ENCODE results near the gene FRMPD4. TPM values are rescaled to one million over a fixed set of nuclear protein-coding genes. Genes with fewer than 3 reads are reported as not detected.

FRMPD4 gene
- not detected in 2 replicates for total RNA-seq (2014; rRNA removed; shearing (Covaris generic); ENCODE audit: low replicate concordance)

- Histone ChIP-seq H3K4me3 (ENCODE audit: low read length) (no peak within 1 kb of the TSS), H3K36me3 (ENCODE audit: insufficient read depth, low read length) (no peaks in the 10 kb centered on the region), H3K4me1 (ENCODE audit: low read length) (no peaks in the 10 kb centered on the region), H3K9me3 (ENCODE audit: low read length) (no peaks in the 10 kb centered on the region), H3K27ac (ENCODE audit: low read length) (no peak within 1 kb of the TSS), H3K9me2 (replicated peaks; ENCODE audit: insufficient read depth, low read length) (no peaks in the 10 kb centered on the region), H3K9ac (ENCODE audit: low read length) (no peak within 1 kb of the TSS), H4K20me1 (ENCODE audit: insufficient read depth, low read depth, low read length) (no peaks in the 10 kb centered on the region), H2AFZ (ENCODE audit: low read length) (no peak within 1 kb of the TSS), H3K27me3 (ENCODE audit: low read length) (no peaks in the 10 kb centered on the region), H3K4me2 (ENCODE audit: low read depth, low read length, poor library complexity, severe bottlenecking) (no peak within 1 kb of the TSS), H3K79me2 (ENCODE audit: low read length) (no peaks in the 10 kb centered on the region)
- no peak for DNase-seq
These were observed at the start of gene FRMPD4 for GRCh38 chrX:12138361-12139313. TSS of gene FRMPD4 (plus strand) at chrX:12138473. CDS start at chrX:12138972, 499 bp downstream.

- Histone ChIP-seq H3K9me2 (replicated peaks; ENCODE audit: insufficient read depth, low read length) (no peaks in the 10 kb centered on the region), H3K79me2 (ENCODE audit: low read length) (no peaks in the 10 kb centered on the region), H3K27me3 (ENCODE audit: low read length) (no peaks in the 10 kb centered on the region), H3K4me1 (ENCODE audit: low read length) (no peaks in the 10 kb centered on the region), H3K9me3 (ENCODE audit: low read length) (no peaks in the 10 kb centered on the region), H4K20me1 (ENCODE audit: insufficient read depth, low read depth, low read length) (no peaks in the 10 kb centered on the region), H3K4me3 (ENCODE audit: low read length) (no peak overlapping the region), H3K4me2 (ENCODE audit: low read depth, low read length, poor library complexity, severe bottlenecking) (no peak overlapping the region), H3K36me3 (ENCODE audit: insufficient read depth, low read length) (no peaks in the 10 kb centered on the region), H2AFZ (ENCODE audit: low read length) (no peak overlapping the region), H3K27ac (ENCODE audit: low read length) (no peak overlapping the region), H3K9ac (ENCODE audit: low read length) (no peak overlapping the region)
- no peak for DNase-seq
These were observed 48.5 kb upstream of the FRMPD4 start for GRCh38 chrX:12089740-12090139.

- H3K27me3 ChIP-seq (ENCODE audit: low read length), result no peaks in the 10 kb centered on the region
- H4K20me1 ChIP-seq (ENCODE audit: insufficient read depth, low read depth, low read length), result no peaks in the 10 kb centered on the region
- H3K36me3 ChIP-seq (ENCODE audit: insufficient read depth, low read length), result no peaks in the 10 kb centered on the region
- H3K9ac ChIP-seq (ENCODE audit: low read length), result no peak overlapping the region
- no peaks in the 10 kb centered on the region for H3K4me1 ChIP-seq (ENCODE audit: low read length)
- H3K4me2 ChIP-seq (ENCODE audit: low read depth, low read length, poor library complexity, severe bottlenecking), result no peak overlapping the region
- no peak overlapping the region for H3K4me3 ChIP-seq (ENCODE audit: low read length)
- no peaks in the 10 kb centered on the region for H3K9me2 ChIP-seq (replicated peaks; ENCODE audit: insufficient read depth, low read length)
- DNase-seq, result no peak
- H2AFZ ChIP-seq (ENCODE audit: low read length), result no peak overlapping the region
- no peaks in the 10 kb centered on the region for H3K79me2 ChIP-seq (ENCODE audit: low read length)
- no peak overlapping the region for H3K27ac ChIP-seq (ENCODE audit: low read length)
- H3K9me3 ChIP-seq (ENCODE audit: low read length), result no peaks in the 10 kb centered on the region
These were observed 25.0 kb upstream of the FRMPD4 start for GRCh38 chrX:12113321-12113720.

- H3K79me2 ChIP-seq (ENCODE audit: low read length), result no peaks in the 10 kb centered on the region
- no peaks in the 10 kb centered on the region for H3K4me1 ChIP-seq (ENCODE audit: low read length)
- no peaks in the 10 kb centered on the region for H3K36me3 ChIP-seq (ENCODE audit: insufficient read depth, low read length)
- no peak overlapping the region for H3K27ac ChIP-seq (ENCODE audit: low read length)
- H3K9me2 ChIP-seq (replicated peaks; ENCODE audit: insufficient read depth, low read length), result no peaks in the 10 kb centered on the region
- no peak overlapping the region for H3K4me3 ChIP-seq (ENCODE audit: low read length)
- no peak overlapping the region for H3K9ac ChIP-seq (ENCODE audit: low read length)
- H2AFZ ChIP-seq (ENCODE audit: low read length), result no peak overlapping the region
- H4K20me1 ChIP-seq (ENCODE audit: insufficient read depth, low read depth, low read length), result no peaks in the 10 kb centered on the region
- H3K4me2 ChIP-seq (ENCODE audit: low read depth, low read length, poor library complexity, severe bottlenecking), result no peak overlapping the region
- DNase-seq, result peak; percentile 51
- no peaks in the 10 kb centered on the region for H3K9me3 ChIP-seq (ENCODE audit: low read length)
- H3K27me3 ChIP-seq (ENCODE audit: low read length), result no peaks in the 10 kb centered on the region
These were observed 22.9 kb upstream of the FRMPD4 start for GRCh38 chrX:12115377-12115776.

GRCh38 chrX:12118134-12118533, 20.1 kb upstream of the FRMPD4 start:
- Histone ChIP-seq H3K9ac (ENCODE audit: low read length) (no peak overlapping the region), H3K9me3 (ENCODE audit: low read length) (no peaks in the 10 kb centered on the region), H3K4me3 (ENCODE audit: low read length) (no peak overlapping the region), H3K27ac (ENCODE audit: low read length) (no peak overlapping the region), H4K20me1 (ENCODE audit: insufficient read depth, low read depth, low read length) (no peaks in the 10 kb centered on the region), H3K27me3 (ENCODE audit: low read length) (no peaks in the 10 kb centered on the region), H3K9me2 (replicated peaks; ENCODE audit: insufficient read depth, low read length) (no peaks in the 10 kb centered on the region), H3K4me2 (ENCODE audit: low read depth, low read length, poor library complexity, severe bottlenecking) (no peak overlapping the region), H2AFZ (ENCODE audit: low read length) (no peak overlapping the region), H3K4me1 (ENCODE audit: low read length) (no peaks in the 10 kb centered on the region), H3K79me2 (ENCODE audit: low read length) (no peaks in the 10 kb centered on the region), H3K36me3 (ENCODE audit: insufficient read depth, low read length) (no peaks in the 10 kb centered on the region)
- no peak for DNase-seq

- no peaks in the 10 kb centered on the region for H3K27me3 ChIP-seq (ENCODE audit: low read length)
- H3K4me3 ChIP-seq (ENCODE audit: low read length), result no peak overlapping the region
- no peaks in the 10 kb centered on the region for H3K36me3 ChIP-seq (ENCODE audit: insufficient read depth, low read length)
- no peaks in the 10 kb centered on the region for H3K4me1 ChIP-seq (ENCODE audit: low read length)
- no peak overlapping the region for H3K27ac ChIP-seq (ENCODE audit: low read length)
- H3K79me2 ChIP-seq (ENCODE audit: low read length), result no peaks in the 10 kb centered on the region
- H3K9me2 ChIP-seq (replicated peaks; ENCODE audit: insufficient read depth, low read length), result no peaks in the 10 kb centered on the region
- no peak overlapping the region for H2AFZ ChIP-seq (ENCODE audit: low read length)
- no peak overlapping the region for H3K4me2 ChIP-seq (ENCODE audit: low read depth, low read length, poor library complexity, severe bottlenecking)
- no peaks in the 10 kb centered on the region for H3K9me3 ChIP-seq (ENCODE audit: low read length)
- no peak overlapping the region for H3K9ac ChIP-seq (ENCODE audit: low read length)
- H4K20me1 ChIP-seq (ENCODE audit: insufficient read depth, low read depth, low read length), result no peaks in the 10 kb centered on the region
- DNase-seq, result no peak
These were observed 10.3 kb upstream of the FRMPD4 start for GRCh38 chrX:12128017-12128416.

GRCh38 chrX:12137951-12138360, 317 bp upstream of the FRMPD4 start:
- Histone ChIP-seq H2AFZ (ENCODE audit: low read length) (no peak overlapping the region), H3K4me2 (ENCODE audit: low read depth, low read length, poor library complexity, severe bottlenecking) (no peak overlapping the region), H3K36me3 (ENCODE audit: insufficient read depth, low read length) (no peaks in the 10 kb centered on the region), H3K27ac (ENCODE audit: low read length) (no peak overlapping the region), H3K4me3 (ENCODE audit: low read length) (no peak overlapping the region), H3K9ac (ENCODE audit: low read length) (no peak overlapping the region), H4K20me1 (ENCODE audit: insufficient read depth, low read depth, low read length) (no peaks in the 10 kb centered on the region), H3K9me3 (ENCODE audit: low read length) (no peaks in the 10 kb centered on the region), H3K9me2 (replicated peaks; ENCODE audit: insufficient read depth, low read length) (no peaks in the 10 kb centered on the region), H3K4me1 (ENCODE audit: low read length) (no peaks in the 10 kb centered on the region), H3K79me2 (ENCODE audit: low read length) (no peaks in the 10 kb centered on the region), H3K27me3 (ENCODE audit: low read length) (no peaks in the 10 kb centered on the region)
- no peak for DNase-seq

- no peak overlapping the region for H3K27ac ChIP-seq (ENCODE audit: low read length)
- H4K20me1 ChIP-seq (ENCODE audit: insufficient read depth, low read depth, low read length), result no peaks in the 10 kb centered on the region
- no peaks in the 10 kb centered on the region for H3K79me2 ChIP-seq (ENCODE audit: low read length)
- H3K4me2 ChIP-seq (ENCODE audit: low read depth, low read length, poor library complexity, severe bottlenecking), result no peak overlapping the region
- H3K9ac ChIP-seq (ENCODE audit: low read length), result no peak overlapping the region
- H3K4me3 ChIP-seq (ENCODE audit: low read length), result no peak overlapping the region
- no peak overlapping the region for H2AFZ ChIP-seq (ENCODE audit: low read length)
- DNase-seq, result no peak
- H3K27me3 ChIP-seq (ENCODE audit: low read length), result no peaks in the 10 kb centered on the region
- H3K9me3 ChIP-seq (ENCODE audit: low read length), result no peaks in the 10 kb centered on the region
- H3K36me3 ChIP-seq (ENCODE audit: insufficient read depth, low read length), result no peaks in the 10 kb centered on the region
- no peaks in the 10 kb centered on the region for H3K9me2 ChIP-seq (replicated peaks; ENCODE audit: insufficient read depth, low read length)
- no peaks in the 10 kb centered on the region for H3K4me1 ChIP-seq (ENCODE audit: low read length)
These were observed 1.8 kb downstream of the FRMPD4 start for GRCh38 chrX:12139934-12140611.

Data from Karpas-422 (cell line).